Endodermal cell (in vitro differentiated cells): ENCODE results near the gene TRIO. TPM values are rescaled to one million over a fixed set of nuclear protein-coding genes. Genes with fewer than 3 reads are reported as not detected.
A peak's percentile ranks its signal among the peaks of the same experiment; 100 is the strongest.

Experiments
- DNase-seq: peaks from one replicate; pipeline ENCODE4 v3.0.0-alpha.2; 2017
- H3K27ac ChIP-seq: 2 replicates; pipeline ENCODE4 v1.5.1; 2013; ENCODE audit warnings: mild to moderate bottlenecking, low read depth, low read length, moderate library complexity
- H3K27me3 ChIP-seq: 2 replicates; pipeline ENCODE4 v1.6.1; 2013; ENCODE audit warnings: mild to moderate bottlenecking, low read length, moderate library complexity; ENCODE audit not compliant: insufficient read depth, control insufficient read depth, poor library complexity, severe bottlenecking
- H3K36me3 ChIP-seq: 2 replicates; pipeline ENCODE4 v1.7.0; 2013; ENCODE audit warnings: mild to moderate bottlenecking, low read length, moderate library complexity; ENCODE audit not compliant: control insufficient read depth, insufficient read depth
- H3K4me1 ChIP-seq: one replicate; pipeline ENCODE4 v1.7.0; 2013; ENCODE audit warnings: low read length; ENCODE audit not compliant: control insufficient read depth, insufficient read depth
- H3K4me3 ChIP-seq: 2 replicates; pipeline ENCODE4 v1.5.1; 2013; ENCODE audit warnings: mild to moderate bottlenecking, low read length, moderate library complexity
- H3K9ac ChIP-seq: 2 replicates; pipeline ENCODE4 v1.6.1; 2013; ENCODE audit warnings: mild to moderate bottlenecking, low read length, moderate library complexity; ENCODE audit not compliant: poor library complexity, severe bottlenecking; ENCODE audit errors: extremely low read depth
- H3K9me3 ChIP-seq: 2 replicates; pipeline ENCODE4 v1.6.1; 2013; ENCODE audit warnings: mild to moderate bottlenecking, low read length, moderate library complexity; ENCODE audit not compliant: control insufficient read depth
- H3K27ac Mint-ChIP-seq: 2 replicates; pipeline ENCODE4 v1.8.0; 2020; ENCODE audit warnings: mixed read lengths
- H3K27me3 Mint-ChIP-seq: 2 replicates; pipeline ENCODE4 v1.8.0; 2021; ENCODE audit warnings: mild to moderate bottlenecking, mixed read lengths; ENCODE audit not compliant: insufficient read depth
- H3K36me3 Mint-ChIP-seq: 2 replicates; pipeline ENCODE4 v1.8.0; 2020; ENCODE audit warnings: low read depth, mixed read lengths
- H3K4me1 Mint-ChIP-seq: 2 replicates; pipeline ENCODE4 v1.8.0; 2020; ENCODE audit warnings: mixed read lengths
- H3K4me3 Mint-ChIP-seq: 2 replicates; pipeline ENCODE4 v1.8.0; 2020; ENCODE audit warnings: mild to moderate bottlenecking, moderate library complexity, mixed read lengths
- H3K9me3 Mint-ChIP-seq: 2 replicates; pipeline ENCODE4 v1.8.0; 2020; ENCODE audit warnings: mild to moderate bottlenecking, mixed read lengths
- CTCF ChIP-seq: fragments of 200-600 bp; sonication (generic); conservative IDR thresholded peaks from 2 replicates; pipeline ENCODE4 v1.5.0; 2021; ENCODE audit warnings: antibody characterized with exemption, mild to moderate bottlenecking
- WGBS, 2 experiments: methylation state at CpG; one replicate each; pipeline versions ENCODE4 v1.1.5 to v1.1.7; 2013; ENCODE audit warnings: missing lambda C conversion rate in 2 of 2, mixed read lengths in 1 of 2; ENCODE audit not compliant: insufficient coverage in 1 of 2, insufficient read length in 1 of 2; 5-methylcytosine and 5-hydroxymethylcytosine counted together
- total RNA-seq, 2 donors: library from RNA; stranded (reverse); fragmentation: NEBNext Ultra II Directional in 1 of 2; extraction: Animal tissue kit (Norgen Biotek cat#: 25700) in 1 of 2; gene quantifications; 2 replicates in 1 of 2; 3 replicates in 1 of 2; pipeline ENCODE4 v1.2.1, GENCODE V29; 2021

TRIO gene
- total RNA-seq, 2 donors from 2014 or later, result 88.3 to 109 TPM

- Histone ChIP-seq H3K27me3 (no peaks in the 10 kb centered on the region), H3K9me3 (no peaks in the 10 kb centered on the region), H3K27ac (no peak overlapping the region), H3K36me3 (no peaks in the 10 kb centered on the region), H3K4me1 (peaks cover 7% of the 10 kb centered on the region), H3K4me3 (no peak overlapping the region), H3K9ac (no peak overlapping the region)
- DNase-seq, result no peak
- Mint-ChIP-seq H3K27ac (no peak overlapping the region), H3K4me3 (no peak overlapping the region), H3K36me3 (no peaks in the 10 kb centered on the region), H3K9me3 (no peaks in the 10 kb centered on the region), H3K4me1 (peaks cover 48% of the 10 kb centered on the region), H3K27me3 (no peaks in the 10 kb centered on the region)
- 93 to 95% methylated on average over 7 of the region's 7 CpGs for WGBS, 2 experiments
- TF ChIP-seq CTCF, result no peak
These were observed 40.9 kb downstream of the TRIO start for GRCh38 chr5:14184082-14184481.

GRCh38 chr5:14184725-14185124, 41.6 kb downstream of the TRIO start:
- H3K4me1 Mint-ChIP-seq, result peaks cover 47% of the 10 kb centered on the region
- H3K4me3 ChIP-seq, result no peak overlapping the region
- no peak overlapping the region for H3K27ac ChIP-seq
- TF ChIP-seq CTCF, result no peak
- no peak for DNase-seq
- H3K9ac ChIP-seq, result no peak overlapping the region
- H3K27me3 Mint-ChIP-seq, result no peaks in the 10 kb centered on the region
- no peaks in the 10 kb centered on the region for H3K36me3 ChIP-seq
- no peak overlapping the region for H3K27ac Mint-ChIP-seq
- H3K4me3 Mint-ChIP-seq, result no peak overlapping the region
- WGBS, 2 experiments, result 92 to 93% methylated on average over 11 of the region's 11 CpGs
- H3K27me3 ChIP-seq, result no peaks in the 10 kb centered on the region
- H3K9me3 ChIP-seq, result no peaks in the 10 kb centered on the region
- peaks cover 7% of the 10 kb centered on the region for H3K4me1 ChIP-seq
- no peaks in the 10 kb centered on the region for H3K36me3 Mint-ChIP-seq
- H3K9me3 Mint-ChIP-seq, result no peaks in the 10 kb centered on the region

GRCh38 chr5:14185326-14186058, 42.4 kb downstream of the TRIO start:
- Histone ChIP-seq H3K27ac (no peak overlapping the region), H3K9ac (no peak overlapping the region), H3K4me1 (peaks cover 7% of the 10 kb centered on the region), H3K36me3 (no peaks in the 10 kb centered on the region), H3K9me3 (no peaks in the 10 kb centered on the region), H3K27me3 (no peaks in the 10 kb centered on the region), H3K4me3 (no peak overlapping the region)
- no peak for TF ChIP-seq CTCF
- H3K27ac Mint-ChIP-seq, result peak overlapping the region; percentile 48
- no peaks in the 10 kb centered on the region for H3K27me3 Mint-ChIP-seq
- peaks cover 53% of the 10 kb centered on the region for H3K4me1 Mint-ChIP-seq
- no peaks in the 10 kb centered on the region for H3K9me3 Mint-ChIP-seq
- no peak overlapping the region for H3K4me3 Mint-ChIP-seq
- WGBS, 2 experiments, result 77 to 79% methylated on average over 7 of the region's 7 CpGs
- H3K36me3 Mint-ChIP-seq, result no peaks in the 10 kb centered on the region
- no peak for DNase-seq
